Measurements from ENCODE around the gene XPC.
"Not testable (repeated sequence)": the region's sequence is repeated elsewhere in the genome, so short reads cannot be mapped to it uniquely, and the experiment has no call there.

The XPC gene

DNA sequence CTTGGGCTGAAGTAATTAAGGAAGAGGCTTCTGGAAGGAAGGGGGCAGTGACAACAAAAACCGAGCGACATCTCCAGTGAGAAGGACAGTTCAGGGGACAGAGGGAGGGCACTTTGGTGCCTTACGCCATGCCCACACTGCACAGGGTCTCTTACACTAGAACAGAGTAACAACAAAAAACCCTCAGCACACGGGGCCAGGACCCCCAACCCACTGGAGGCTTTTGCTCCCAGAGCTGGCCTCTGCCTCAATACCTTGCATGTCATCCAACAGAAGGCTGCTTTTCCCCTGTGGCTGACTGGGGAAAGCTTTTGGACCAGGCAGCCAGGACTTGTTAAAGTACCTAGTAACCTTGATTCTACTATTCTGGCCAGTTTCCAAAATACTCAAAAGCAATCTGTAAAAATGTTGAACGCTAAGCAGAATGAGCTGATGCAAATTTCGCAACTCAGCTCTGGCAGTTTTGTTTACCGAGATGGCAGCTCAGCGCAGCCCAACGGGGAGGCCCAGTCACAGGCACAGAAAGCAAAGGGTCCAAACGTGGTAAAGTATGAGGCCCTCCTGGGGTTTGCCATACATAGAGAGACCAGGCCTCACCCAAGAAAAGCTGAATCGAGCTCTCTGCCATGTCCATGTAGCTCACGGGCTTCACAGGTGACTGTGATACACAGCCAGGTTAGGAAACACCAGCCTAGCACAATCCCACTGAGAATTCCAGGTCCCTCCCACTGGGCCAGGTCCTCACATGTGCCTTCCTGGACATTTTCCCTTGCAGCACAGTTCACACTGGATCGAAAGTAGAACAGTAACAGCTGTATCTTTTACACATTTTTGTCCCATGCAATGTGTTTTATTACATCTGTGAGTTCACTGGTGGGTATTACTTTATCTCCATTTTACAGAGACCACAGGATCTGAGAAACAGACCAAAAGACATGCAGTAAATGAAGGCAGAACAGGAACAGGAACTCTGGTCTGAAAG, 59.7 kb downstream of the XPC start:
- Mint-ChIP-seq H3K4me3 (no peak overlapping the region), H3K27ac (no peak overlapping the region), H3K4me1 (peaks cover 23% of the 10 kb centered on the region), H3K9me3 (no peaks in the 10 kb centered on the region), H3K27me3 (no peaks in the 10 kb centered on the region), H3K36me3 (peaks cover 11% of the 10 kb centered on the region)

DNA sequence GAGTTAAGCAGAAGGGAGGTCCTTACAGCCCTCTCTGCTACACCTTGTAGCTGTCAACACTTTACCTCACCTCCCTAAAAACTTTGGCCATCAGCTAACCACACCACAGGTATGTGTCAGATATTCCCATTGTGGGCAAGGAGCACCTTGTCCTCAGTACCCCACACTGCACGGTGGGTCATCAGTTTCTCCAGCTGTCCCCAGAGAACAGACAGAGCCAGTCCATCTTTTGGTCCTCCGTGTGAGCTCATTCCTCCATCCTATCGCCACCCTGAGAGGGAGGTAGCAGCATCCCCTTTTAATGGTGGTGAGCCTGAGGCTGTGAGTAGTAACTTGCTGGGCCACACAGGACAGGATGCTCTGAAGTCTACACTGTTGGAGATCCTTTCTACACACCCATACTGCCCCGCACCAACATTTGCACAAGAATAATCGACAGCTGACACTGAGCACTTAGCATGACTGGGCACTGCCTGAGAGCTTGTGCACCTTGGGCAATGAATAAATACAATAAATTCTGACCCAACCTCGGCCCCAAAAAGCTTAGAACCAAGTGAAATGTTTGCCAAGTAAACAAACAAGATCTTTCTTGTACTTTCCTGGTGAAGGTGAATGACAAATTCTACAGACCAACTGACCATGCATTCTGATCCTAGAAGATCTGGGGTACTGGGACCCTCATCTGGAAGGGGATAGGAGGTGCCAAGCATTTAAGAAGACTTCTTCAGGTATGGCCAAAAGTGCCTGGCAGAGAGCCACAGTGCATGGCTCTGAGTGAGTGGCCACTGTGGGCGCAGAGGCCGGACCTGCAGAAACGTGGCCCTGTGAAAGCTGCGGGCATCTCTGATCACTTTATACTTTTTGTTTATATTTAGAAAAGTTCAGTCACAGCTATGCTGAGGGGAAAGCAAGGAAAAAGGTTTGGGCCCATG, 60.7 kb downstream of the XPC start:
- no peak overlapping the region for H3K27ac Mint-ChIP-seq
- H3K4me3 Mint-ChIP-seq = no peak overlapping the region
- no peaks in the 10 kb centered on the region for H3K9me3 Mint-ChIP-seq
- peaks cover 14% of the 10 kb centered on the region for H3K36me3 Mint-ChIP-seq
- peaks cover 14% of the 10 kb centered on the region for H3K4me1 Mint-ChIP-seq
- H3K27me3 Mint-ChIP-seq = no peaks in the 10 kb centered on the region

DNA sequence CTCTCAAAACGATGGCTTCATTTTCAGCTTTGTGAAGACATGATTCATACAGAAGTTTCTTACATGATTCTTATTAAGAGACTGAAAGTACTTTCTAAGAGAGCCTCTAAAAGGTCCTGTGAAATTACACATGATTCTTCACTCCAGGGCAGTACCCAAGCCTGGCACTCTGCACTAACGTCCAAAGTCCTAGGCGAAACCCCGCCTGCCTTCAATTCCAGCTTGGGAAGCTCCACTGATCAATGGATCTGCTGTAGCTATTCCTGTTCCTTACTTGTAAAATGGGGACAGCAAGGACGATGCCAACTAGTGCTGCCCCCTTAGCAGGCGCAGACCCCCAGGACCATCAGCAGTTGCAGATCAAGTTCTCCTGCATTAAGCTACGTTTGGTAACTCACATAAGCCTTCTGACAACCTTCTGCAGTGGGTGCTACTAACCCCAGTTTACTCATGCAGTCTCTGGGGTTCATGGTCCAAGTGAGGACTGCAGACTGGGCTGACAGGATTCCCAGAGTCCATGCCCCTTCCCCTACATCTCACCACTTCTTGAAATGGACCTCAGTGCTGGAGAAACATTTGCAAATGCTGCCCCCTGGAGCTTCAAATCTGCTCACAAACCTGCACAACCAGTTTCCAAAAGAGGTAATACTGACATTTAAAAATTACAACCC, 64.3 kb downstream of the XPC start:
- no peak overlapping the region for H3K4me3 Mint-ChIP-seq
- H3K36me3 Mint-ChIP-seq = peaks cover 13% of the 10 kb centered on the region
- H3K27me3 Mint-ChIP-seq = no peaks in the 10 kb centered on the region
- no peaks in the 10 kb centered on the region for H3K9me3 Mint-ChIP-seq
- H3K4me1 Mint-ChIP-seq = no peaks in the 10 kb centered on the region
- no peak overlapping the region for H3K27ac Mint-ChIP-seq

DNA sequence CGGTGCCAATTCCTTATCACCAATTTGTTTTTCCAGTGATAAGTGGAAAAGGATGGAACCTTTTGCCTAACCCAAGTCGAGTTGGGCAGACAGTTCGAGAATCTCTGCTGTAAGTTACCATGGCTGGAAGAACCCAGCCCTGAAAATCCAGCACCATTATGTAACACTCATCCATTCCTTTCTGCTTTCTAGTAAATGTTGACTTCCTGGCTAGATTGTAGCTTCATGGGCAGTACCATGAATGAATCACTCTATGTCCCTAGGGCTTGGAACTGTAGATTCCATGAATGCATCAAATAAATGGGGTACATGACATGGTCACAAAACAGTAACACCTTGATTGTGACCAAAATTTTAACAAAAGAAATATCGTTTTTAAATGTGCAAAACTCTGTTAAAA, 67.7 kb downstream of the XPC start:
- H3K4me3 Mint-ChIP-seq = no peak overlapping the region
- H3K27me3 Mint-ChIP-seq = no peaks in the 10 kb centered on the region
- H3K36me3 Mint-ChIP-seq = peaks cover 13% of the 10 kb centered on the region
- H3K27ac Mint-ChIP-seq = no peak overlapping the region
- no peaks in the 10 kb centered on the region for H3K4me1 Mint-ChIP-seq
- H3K9me3 Mint-ChIP-seq = no peaks in the 10 kb centered on the region

DNA sequence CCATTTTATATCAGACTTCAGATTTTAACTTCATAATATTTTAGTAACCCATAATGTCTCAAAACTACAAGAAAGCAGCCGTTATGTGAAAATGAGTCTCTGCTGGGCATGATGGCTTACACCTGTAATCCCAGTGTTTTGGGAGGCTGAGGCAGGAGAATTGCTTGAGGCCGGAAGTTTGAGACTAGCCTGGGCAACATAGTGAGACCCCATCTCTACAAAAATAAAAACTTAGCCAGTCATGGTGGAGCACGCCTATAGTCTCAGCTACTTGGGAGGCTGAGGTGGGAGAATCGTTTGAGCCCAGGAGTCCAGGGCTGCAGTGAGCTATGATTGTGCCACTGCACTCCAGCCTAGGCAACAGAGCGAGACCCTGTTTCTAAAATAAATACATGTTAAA, 68.6 kb downstream of the XPC start:
- not testable (repeated sequence) for H3K9me3 Mint-ChIP-seq, H3K4me1 Mint-ChIP-seq, H3K4me3 Mint-ChIP-seq, H3K27me3 Mint-ChIP-seq, H3K27ac Mint-ChIP-seq
- H3K36me3 Mint-ChIP-seq = peaks cover 13% of the 10 kb centered on the region

DNA sequence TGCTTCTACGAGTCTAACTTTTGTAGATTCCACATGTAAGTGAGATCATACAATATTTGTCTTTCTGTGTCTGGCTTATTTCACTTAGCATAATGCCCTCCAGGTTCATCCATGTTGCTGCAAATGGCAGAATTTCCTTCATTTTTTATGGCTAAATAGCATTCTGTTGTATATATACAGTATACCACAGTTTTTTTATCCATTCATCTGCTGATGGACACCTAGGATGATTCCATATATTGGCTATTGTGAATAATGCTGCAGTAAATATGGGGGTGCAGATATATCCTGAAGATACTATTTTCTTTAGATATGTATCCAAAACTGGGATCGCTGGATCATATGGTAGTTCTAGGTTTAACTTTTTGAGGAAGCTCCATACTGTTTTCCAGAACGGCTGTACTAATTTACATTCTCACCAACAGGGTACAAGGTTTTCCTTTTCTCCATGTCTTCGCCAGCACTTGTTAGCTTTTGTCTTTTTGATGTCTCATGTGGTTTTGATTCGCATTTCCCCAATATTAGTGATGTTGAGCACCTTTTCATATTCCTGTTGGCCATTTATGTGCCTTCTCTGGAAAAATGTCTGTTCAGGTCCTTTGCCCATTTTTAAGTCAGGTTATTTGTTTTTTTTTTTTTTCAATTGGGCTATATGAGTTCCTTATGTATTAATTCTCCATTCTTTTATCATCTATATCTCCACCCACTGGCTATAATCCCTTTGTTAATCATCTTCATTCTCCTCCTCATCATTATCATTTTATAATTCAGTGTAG, 80.6 kb downstream of the XPC start:
- H3K9me3 Mint-ChIP-seq = no peaks in the 10 kb centered on the region
- H3K4me1 Mint-ChIP-seq = no peaks in the 10 kb centered on the region
- no peaks in the 10 kb centered on the region for H3K36me3 Mint-ChIP-seq
- H3K4me3 Mint-ChIP-seq = no peak overlapping the region
- no peak overlapping the region for H3K27ac Mint-ChIP-seq
- peaks cover 18% of the 10 kb centered on the region for H3K27me3 Mint-ChIP-seq

DNA sequence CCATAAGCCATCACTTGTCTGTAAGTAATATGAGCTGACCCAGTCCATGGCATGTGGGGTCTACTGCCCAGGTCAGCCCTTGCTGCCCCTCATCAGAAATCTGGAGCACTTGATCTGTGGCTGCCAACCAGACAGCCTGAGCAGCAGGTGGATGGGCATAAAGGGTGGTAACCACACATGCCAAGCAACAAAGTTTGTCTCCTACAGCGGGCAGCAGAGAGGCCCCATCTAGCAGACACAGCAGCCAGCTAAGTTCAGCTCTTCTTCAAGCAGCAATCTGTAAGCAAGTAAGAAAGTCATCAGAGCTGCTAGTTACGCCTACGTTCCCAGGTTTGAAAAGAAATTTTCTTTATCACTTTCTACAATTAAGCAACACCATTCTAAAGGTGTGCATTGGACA, 81.7 kb downstream of the XPC start:
- H3K27ac Mint-ChIP-seq = no peak overlapping the region
- peaks cover 18% of the 10 kb centered on the region for H3K27me3 Mint-ChIP-seq
- no peak overlapping the region for H3K4me3 Mint-ChIP-seq
- no peaks in the 10 kb centered on the region for H3K4me1 Mint-ChIP-seq
- H3K36me3 Mint-ChIP-seq = no peaks in the 10 kb centered on the region
- no peaks in the 10 kb centered on the region for H3K9me3 Mint-ChIP-seq
